ENCODE measurements around the gene PRKCQ.

Gene PRKCQ
- total RNA-seq, result 43.1 to 156 (median 133) reads per million in 3 experiments

DNA sequence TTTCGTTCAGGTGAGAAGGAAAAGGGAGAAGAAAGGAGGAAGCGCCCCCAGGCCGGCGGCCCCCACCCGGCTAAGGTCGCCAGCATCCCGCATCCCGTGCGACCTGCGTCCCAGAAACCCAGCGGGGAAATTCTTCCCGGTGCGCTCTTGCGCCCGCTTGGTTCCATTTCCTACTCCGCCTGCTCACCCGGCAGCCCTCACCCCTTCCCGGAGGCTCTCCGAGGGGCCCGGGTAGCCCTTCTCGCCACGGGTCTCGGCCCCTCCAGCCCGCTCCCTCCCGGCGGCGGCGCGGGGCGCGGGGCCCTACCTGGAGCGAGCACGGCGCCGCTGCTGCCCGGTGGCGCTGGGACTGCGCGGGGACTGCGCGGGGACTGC lies at the start of gene PRKCQ:
TSS of gene PRKCQ (minus strand) at position 373 of the 375 bp plus-strand sequence. CDS start 65,141 bp downstream, outside the sequence.
- DNase-seq, result peak; percentile 44

GRCh38 chr10:6625428-6625827 lies 45.4 kb upstream of the PRKCQ start:
- DNase-seq, result no peak

DNA sequence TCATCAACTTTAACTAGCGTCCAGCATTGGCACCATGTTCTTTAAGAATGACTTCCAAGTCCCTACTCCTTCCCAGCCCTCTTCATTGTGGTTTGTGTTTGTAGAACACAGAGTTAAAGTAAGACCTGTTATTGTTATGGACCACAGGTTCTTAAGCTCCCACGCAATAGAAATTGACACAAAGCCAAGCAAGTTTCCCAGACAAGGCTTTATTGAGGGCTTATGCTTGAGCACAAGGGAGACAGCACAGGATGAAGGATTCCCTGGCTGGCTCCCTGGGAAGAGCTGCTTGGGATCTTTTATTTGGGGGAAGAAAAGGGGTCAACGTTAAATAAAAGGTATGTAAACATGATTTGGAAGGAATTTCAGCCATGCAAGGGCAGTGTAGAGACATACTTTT lies 44.3 kb upstream of the PRKCQ start:
- no peak for DNase-seq

DNA sequence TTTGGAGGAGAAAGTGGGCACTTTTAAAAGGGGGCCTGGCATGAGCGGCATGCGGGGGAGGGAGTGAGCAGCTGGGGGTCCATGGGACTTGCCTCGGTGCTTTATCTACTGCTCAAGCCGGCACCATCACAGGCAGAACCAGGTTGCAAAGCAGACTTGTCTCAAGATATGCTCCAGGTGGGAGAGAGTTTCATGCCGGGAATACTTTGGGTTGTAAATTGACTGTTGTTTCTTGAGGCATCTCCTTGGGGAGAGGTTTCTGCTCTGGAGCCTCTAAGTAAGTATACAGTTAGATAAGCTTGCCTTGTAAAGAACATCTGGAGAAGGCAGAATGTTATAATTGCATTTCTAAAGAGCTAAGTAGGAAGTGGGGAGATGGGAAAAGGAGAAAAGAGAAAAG lies 42.8 kb upstream of the PRKCQ start:
- DNase-seq, result no peak

DNA sequence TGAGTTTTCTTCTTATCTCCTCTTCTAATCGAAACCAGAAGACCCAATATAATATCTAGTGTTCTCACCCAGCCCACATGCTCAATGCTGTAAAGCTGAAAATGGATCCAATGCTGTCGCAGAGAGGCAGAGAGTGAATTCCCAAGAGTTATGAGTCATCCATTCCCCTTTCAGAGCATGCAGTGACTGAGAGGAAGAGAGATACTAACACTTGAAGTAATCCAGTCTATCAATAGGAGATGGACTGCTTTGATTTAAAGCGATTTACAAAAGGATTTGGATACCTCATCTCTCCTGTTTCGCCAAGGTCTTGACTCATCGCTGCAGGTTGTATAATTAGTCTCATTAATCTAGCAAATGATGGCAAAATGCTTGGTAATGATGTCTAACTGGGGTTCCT lies 41.5 kb upstream of the PRKCQ start:
- no peak for DNase-seq

DNA sequence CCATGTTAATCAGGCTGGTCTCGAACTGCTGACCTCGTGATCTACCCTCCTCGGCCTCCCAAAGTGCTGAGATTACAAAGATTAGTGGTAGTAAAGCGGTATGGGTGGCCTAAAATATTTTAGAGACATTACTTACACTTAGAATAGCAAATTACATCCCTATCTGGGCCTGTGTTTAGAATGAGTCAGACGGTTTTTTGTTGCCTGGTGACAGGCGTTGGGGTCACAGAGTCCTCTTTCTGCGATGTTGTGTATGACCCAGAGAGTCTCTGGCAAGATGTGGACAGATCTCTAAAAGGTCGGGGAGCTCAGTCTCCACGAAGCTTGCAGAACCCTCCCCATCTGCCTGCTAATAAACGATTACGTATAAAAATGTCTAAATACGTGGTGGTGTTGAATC lies 39.6 kb upstream of the PRKCQ start:
- DNase-seq, result no peak

- no peak for DNase-seq
These were observed 38.3 kb upstream of the PRKCQ start for GRCh38 chr10:6618340-6618739.

GRCh38 chr10:6617309-6618076 lies 37.4 kb upstream of the PRKCQ start:
- no peak for DNase-seq

DNA sequence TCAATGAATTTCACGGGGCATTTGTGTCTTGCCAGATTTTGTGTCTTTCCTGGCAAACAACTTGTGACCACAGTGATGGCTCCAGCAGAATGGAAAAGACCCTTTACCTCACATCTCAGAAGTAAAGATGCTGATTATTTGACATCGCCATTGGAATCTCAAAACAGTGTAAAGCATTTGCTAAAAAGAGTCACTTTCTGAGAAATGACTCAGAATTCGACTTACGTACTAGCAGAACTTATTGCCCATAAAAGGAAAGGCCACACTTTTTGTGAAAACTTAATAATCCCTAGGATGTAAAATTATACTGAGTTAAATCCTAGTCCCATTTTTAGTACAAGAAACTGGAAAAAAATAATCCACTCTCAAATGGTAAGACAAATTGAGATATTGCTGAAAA lies 35.9 kb upstream of the PRKCQ start:
- no peak for DNase-seq

- DNase-seq, result peak; percentile 61
These were observed 32.3 kb upstream of the PRKCQ start for GRCh38 chr10:6612371-6612770.

GRCh38 chr10:6610647-6611046 lies 30.6 kb upstream of the PRKCQ start:
- no peak for DNase-seq

DNA sequence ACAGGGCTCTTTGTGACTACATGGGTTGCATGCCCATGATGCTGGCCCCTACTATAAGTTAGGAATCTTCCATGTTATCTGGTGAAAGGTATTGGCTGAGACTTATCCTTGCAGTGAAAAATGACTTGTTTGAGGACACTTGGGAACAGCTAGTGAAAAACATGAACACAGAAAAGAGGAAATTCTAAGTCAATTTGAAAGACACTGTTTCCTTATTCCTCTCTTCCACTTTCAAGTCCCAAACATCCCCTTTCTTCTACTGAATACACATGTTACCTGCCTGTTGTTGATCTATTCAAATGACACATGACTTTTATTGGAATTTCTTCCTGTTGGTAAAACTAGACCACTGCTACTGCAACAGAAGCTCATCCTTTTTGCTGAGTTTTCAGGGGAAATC lies 29.5 kb upstream of the PRKCQ start:
- no peak for DNase-seq

- DNase-seq, result no peak
These were observed 27.7 kb upstream of the PRKCQ start for GRCh38 chr10:6607778-6608177.

DNA sequence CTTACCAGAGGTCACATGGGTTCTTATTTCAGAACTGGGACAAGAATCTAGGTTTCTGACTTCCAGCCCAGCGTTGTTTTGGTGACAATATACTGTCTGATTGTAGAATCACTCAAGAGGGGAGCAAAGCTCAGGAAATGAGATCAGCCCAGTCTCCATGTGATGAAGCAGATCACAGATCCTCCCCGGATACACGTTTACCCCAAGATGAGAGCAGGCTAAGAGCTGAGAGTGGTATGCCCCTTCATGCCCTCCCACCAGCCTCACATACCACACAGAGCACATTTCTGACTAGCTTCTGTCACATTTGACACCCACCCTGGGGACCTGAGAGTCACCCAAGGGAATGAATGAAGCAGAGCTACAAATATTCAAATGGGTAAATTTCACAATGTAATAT lies 27.1 kb upstream of the PRKCQ start:
- DNase-seq, result peak; percentile 74

GRCh38 chr10:6603142-6604125 lies 23.4 kb upstream of the PRKCQ start:
- DNase-seq, result no peak

DNA sequence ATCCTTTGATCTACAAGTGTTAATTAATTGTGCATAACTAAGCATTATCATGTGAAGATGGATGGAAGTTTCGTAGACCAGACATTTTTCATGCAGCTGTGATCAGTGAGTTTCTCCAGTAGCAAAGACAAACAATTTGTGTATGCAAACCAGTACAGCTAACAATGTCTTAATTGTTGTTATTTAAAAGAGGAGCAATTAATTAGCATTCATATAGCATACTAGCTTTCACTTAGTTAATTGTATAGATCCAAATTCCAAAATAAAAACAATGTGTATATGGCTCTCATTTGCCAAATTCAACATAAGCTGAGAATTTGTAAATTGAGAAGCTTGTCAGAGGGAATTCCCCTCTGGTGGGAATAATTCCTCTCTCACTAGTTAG lies 22.6 kb upstream of the PRKCQ start:
- DNase-seq, result no peak

GRCh38 chr10:6602026-6602699 lies 22.1 kb upstream of the PRKCQ start:
- DNase-seq, result no peak

- DNase-seq, result peak; percentile 49
These were observed 21.2 kb upstream of the PRKCQ start for GRCh38 chr10:6601246-6601805.

DNA sequence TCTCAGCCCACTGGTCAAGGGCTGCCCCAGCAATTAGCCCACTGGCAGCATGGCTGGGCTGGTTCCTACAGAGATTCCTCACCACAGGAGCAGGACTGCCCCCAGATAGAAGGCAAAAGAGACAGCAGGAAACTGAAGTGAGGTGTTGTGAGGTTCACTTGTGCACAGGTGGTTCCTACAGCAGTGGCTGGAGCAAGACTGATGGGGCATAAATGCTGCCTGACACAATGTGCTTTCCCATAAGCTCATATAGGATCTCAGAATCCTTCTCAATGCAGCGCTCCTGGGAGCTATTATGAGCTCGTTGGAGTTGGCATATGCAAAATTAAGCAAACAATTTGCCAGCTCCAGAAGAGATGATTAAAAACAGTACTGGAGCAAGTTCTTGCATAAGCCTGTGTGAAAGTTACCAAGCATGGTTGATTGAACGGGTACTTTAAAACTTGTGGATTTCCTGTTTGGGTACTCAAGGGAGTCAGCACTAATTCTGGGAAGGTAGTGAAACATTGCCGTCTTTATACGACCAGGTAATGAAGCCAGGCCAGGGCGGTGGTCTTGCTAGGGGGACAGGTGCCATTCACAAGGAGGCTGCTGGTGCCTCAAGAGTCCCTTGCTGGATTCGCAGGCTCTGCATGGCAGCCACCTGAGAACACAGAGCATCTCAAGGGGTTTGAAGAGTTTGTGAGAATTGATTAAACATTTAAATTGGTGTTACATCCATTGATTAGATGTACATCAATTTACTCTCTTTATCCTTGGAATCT lies 20.3 kb upstream of the PRKCQ start:
- peak; percentile 22 for DNase-seq

GRCh38 chr10:6598679-6599078 lies 18.6 kb upstream of the PRKCQ start:
- no peak for DNase-seq

GRCh38 chr10:6597478-6597877 lies 17.4 kb upstream of the PRKCQ start:
- peak; percentile 52 for DNase-seq

DNA sequence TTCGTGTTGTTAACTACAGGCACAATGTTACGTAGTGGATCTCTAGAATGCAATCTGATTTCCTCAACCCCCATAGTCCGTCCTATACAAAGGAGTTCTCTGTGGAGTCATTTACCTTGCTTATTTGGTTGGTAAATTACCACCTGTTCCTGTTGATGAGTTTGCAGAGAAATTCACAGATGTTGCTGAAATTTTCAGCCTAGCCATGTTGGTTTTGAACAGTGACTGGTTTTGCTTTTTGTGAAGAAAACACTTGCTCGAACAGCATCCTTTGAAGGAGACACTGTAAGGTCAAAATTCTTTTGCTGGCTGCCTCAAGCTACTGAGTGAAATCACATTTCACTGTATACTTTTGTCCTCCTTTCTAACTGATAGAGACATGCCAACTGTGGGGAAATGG lies 15.4 kb upstream of the PRKCQ start:
- no peak for DNase-seq
